DND-41 (cell line): ENCODE results near the gene POU3F1.

ENCODE experiments used
- ATAC-seq: fragments of 200-7000 bp; cut with Tn5 transposase; 3 replicates; pipeline ENCODE4 v1.9.1; 2021; ENCODE audit warnings: low read depth; ENCODE audit not compliant: insufficient read depth
- DNase-seq: peaks from one replicate; pipeline ENCODE4 v3.0.0-alpha.2; 2020
- H2AFZ ChIP-seq: 2 replicates; pipeline ENCODE4 v1.6.0; 2012; ENCODE audit warnings: low read depth, low read length
- H3K27ac ChIP-seq: 2 replicates; pipeline ENCODE4 v1.5.1; 2012; ENCODE audit warnings: low read length, inconsistent platforms
- H3K27me3 ChIP-seq: fragments of 200-600 bp; sonication (generic); 2 replicates; pipeline ENCODE4 v1.6.0; 2012; ENCODE audit warnings: low read length, mild to moderate bottlenecking, inconsistent platforms; ENCODE audit not compliant: insufficient read depth, poor library complexity
- H3K36me3 ChIP-seq: 2 replicates; pipeline ENCODE4 v1.5.1; 2012; ENCODE audit warnings: low read length, inconsistent platforms; ENCODE audit not compliant: insufficient read depth
- H3K4me1 ChIP-seq: 2 replicates; pipeline ENCODE4 v1.5.1; 2012; ENCODE audit warnings: mild to moderate bottlenecking, low read length; ENCODE audit not compliant: insufficient read depth
- H3K4me2 ChIP-seq: 2 replicates; pipeline ENCODE4 v1.6.0; 2012; ENCODE audit warnings: mild to moderate bottlenecking, moderate library complexity, low read length, inconsistent platforms; ENCODE audit not compliant: insufficient read depth
- H3K4me3 ChIP-seq, 2 experiments: fragments of 200-600 bp in 1 of 2; shearing (Covaris generic) in 1 of 2; 2 replicates each; pipeline ENCODE4 v1.5.1; 2012 to 2016; ENCODE audit warnings: inconsistent platforms in 2 of 2, low read length in 2 of 2, mild to moderate bottlenecking in 2 of 2, low read depth in 1 of 2, moderate library complexity in 1 of 2
- H3K79me2 ChIP-seq: 2 replicates; pipeline ENCODE4 v1.6.0; 2012; ENCODE audit warnings: low read length, inconsistent platforms; ENCODE audit not compliant: insufficient read depth
- H3K9ac ChIP-seq: 2 replicates; pipeline ENCODE4 v1.6.0; 2012; ENCODE audit warnings: low read depth, mild to moderate bottlenecking, inconsistent platforms, low read length, moderate library complexity
- H3K9me3 ChIP-seq: 2 replicates; pipeline ENCODE4 v1.5.1; 2012; ENCODE audit warnings: low read length, moderate library complexity, mild to moderate bottlenecking, inconsistent platforms; ENCODE audit not compliant: insufficient read depth, severe bottlenecking
- H4K20me1 ChIP-seq: 2 replicates; pipeline ENCODE4 v1.6.0; 2012; ENCODE audit warnings: low read length; ENCODE audit not compliant: insufficient read depth
- CTCF ChIP-seq: IDR thresholded peaks from 2 replicates; pipeline ENCODE4 v1.5.1; 2012; ENCODE audit warnings: borderline replicate concordance, low read length, moderate library complexity, mild to moderate bottlenecking; ENCODE audit not compliant: poor library complexity, severe bottlenecking; ENCODE audit errors: extremely low read depth
- EZH2 ChIP-seq: IDR thresholded peaks from 3 replicates; pipeline ENCODE4 v1.6.1; 2012; ENCODE audit warnings: borderline replicate concordance, low read depth, mild to moderate bottlenecking, moderate library complexity, low read length, inconsistent platforms; ENCODE audit not compliant: severe bottlenecking

The POU3F1 gene

GRCh38 chr1:37997256-37998088 lies 49.1 kb downstream of the POU3F1 start:
- H3K36me3 ChIP-seq, result peaks cover 18% of the 10 kb centered on the region
- H3K4me3 ChIP-seq, result no peak overlapping the region
- no peak overlapping the region for H2AFZ ChIP-seq
- TF ChIP-seq EZH2, result no peak
- no peak for TF ChIP-seq CTCF
- no peak overlapping the region for H3K27ac ChIP-seq
- ATAC-seq (no peak), DNase-seq (no peak)
- no peaks in the 10 kb centered on the region for H3K9me3 ChIP-seq
- H3K9ac ChIP-seq, result no peak overlapping the region
- no peaks in the 10 kb centered on the region for H3K4me1 ChIP-seq
- no peaks in the 10 kb centered on the region for H3K79me2 ChIP-seq
- no peaks in the 10 kb centered on the region for H4K20me1 ChIP-seq
- H3K4me2 ChIP-seq, result no peak overlapping the region
- H3K27me3 ChIP-seq, result no peaks in the 10 kb centered on the region

GRCh38 chr1:37995751-37996345 lies 50.7 kb downstream of the POU3F1 start:
- ATAC-seq (no peak), DNase-seq (no peak)
- Histone ChIP-seq H3K4me3 (no peak overlapping the region), H3K27me3 (no peaks in the 10 kb centered on the region), H3K9me3 (no peaks in the 10 kb centered on the region), H3K4me2 (no peak overlapping the region), H3K79me2 (no peaks in the 10 kb centered on the region), H3K27ac (no peak overlapping the region), H3K36me3 (peaks cover 18% of the 10 kb centered on the region), H3K9ac (no peak overlapping the region), H4K20me1 (no peaks in the 10 kb centered on the region), H2AFZ (no peak overlapping the region), H3K4me1 (no peaks in the 10 kb centered on the region)
- no peak for TF ChIP-seq EZH2
- TF ChIP-seq CTCF, result no peak

GRCh38 chr1:37994886-37995566 lies 51.6 kb downstream of the POU3F1 start:
- H2AFZ ChIP-seq, result no peak overlapping the region

More at GRCh38 chr1:37994886-37995566, 51.6 kb downstream of the POU3F1 start:
- H3K27me3 ChIP-seq, result no peaks in the 10 kb centered on the region
- no peak for ATAC-seq
- H3K4me1 ChIP-seq, result peaks cover 7% of the 10 kb centered on the region
- H3K36me3 ChIP-seq, result peaks cover 18% of the 10 kb centered on the region
- no peaks in the 10 kb centered on the region for H3K79me2 ChIP-seq
- no peaks in the 10 kb centered on the region for H3K9me3 ChIP-seq
- H3K4me3 ChIP-seq, result no peak overlapping the region
- H4K20me1 ChIP-seq, result no peaks in the 10 kb centered on the region
- H3K27ac ChIP-seq, result no peak overlapping the region
- no peak overlapping the region for H3K4me2 ChIP-seq
- no peak for DNase-seq
- TF ChIP-seq EZH2, result no peak
- H3K9ac ChIP-seq, result no peak overlapping the region
